Activated CD4-positive, alpha-beta T cell treated with anti-CD3 and anti-CD28 coated beads, Interleukin-2, amount 50 U/mL, for 16 hours (primary cell): ENCODE data around the gene CCDC192.
"Not testable (repeated sequence)": the region's sequence is repeated elsewhere in the genome, so short reads cannot be mapped to it uniquely, and the experiment has no call there.

Source experiments
- DNase-seq: peaks from one replicate; pipeline ENCODE4 v3.0.0-alpha.2; 2020

The CCDC192 gene

DNA sequence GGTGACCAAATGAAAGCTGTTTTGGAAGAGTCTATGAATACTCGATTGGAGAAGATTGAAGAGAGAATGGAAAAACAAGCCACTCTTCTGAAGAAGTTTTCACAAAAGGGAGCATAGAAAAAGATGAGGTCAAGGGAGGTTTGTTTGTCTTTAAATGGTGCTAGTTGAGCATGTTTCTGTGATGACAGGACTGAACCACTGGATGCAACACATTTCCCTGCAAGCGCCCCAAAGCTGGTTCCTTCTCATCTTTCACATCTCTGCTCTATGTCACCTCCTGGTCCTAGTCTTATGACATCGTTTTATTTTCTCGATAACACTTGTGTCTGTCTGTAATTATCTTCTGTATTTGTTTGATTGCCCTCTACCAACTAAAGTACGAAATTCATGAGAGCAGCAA, 3.8 kb upstream of the CCDC192 start:
- no peak for DNase-seq

DNA sequence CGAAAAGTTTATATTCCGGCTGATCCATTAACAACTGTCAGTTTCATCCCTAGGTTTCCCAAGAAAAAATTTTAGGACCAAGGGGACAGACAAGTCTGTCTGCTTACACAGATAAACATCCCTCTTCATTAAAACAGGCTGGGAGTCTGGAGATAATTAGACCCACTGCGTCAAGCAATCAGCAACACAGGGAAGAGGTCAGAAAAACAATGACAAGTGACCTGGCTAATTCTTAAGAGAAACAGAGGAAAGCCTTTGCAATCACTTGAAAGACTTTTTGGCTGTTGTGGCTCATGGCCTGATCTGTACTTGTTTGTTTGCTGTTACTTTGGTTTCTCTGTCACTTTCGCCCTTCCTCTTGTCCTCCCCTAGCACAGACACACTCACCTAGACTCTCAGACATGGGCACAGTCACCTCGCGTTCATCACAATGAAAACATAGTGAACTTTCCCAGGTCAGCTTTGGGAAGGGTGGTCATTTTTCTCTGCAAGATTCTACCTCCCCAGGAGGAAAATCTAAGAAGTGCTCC, 2.9 kb upstream of the CCDC192 start:
- no peak for DNase-seq

- no peak for DNase-seq
These were observed 757 bp upstream of the CCDC192 start for GRCh38 chr5:127702434-127702833.

- DNase-seq = peak; percentile 29
These were observed 2.1 kb downstream of the CCDC192 start for GRCh38 chr5:127705120-127705892.

DNA sequence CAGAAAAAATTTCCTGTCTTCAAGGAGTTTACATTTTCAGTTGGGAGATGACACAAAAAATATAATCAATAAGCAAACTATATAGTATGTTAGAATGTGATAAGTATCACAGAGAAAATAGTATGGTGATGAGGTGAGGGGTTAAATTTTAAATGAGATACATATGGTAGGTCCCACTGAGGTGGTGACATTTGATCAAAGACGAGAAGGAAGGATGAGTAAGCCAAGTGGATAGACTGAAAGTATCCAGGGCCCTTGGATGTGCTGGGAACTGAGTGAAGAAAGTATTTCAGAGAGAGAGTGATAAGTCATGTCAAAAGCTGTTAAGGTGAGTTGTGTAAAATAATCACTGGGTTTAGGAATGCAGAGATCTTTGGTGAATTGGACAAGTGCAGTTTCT, 3.5 kb downstream of the CCDC192 start:
- DNase-seq = no peak

- no peak for DNase-seq
These were observed 4.0 kb downstream of the CCDC192 start for GRCh38 chr5:127707209-127707608.

DNA sequence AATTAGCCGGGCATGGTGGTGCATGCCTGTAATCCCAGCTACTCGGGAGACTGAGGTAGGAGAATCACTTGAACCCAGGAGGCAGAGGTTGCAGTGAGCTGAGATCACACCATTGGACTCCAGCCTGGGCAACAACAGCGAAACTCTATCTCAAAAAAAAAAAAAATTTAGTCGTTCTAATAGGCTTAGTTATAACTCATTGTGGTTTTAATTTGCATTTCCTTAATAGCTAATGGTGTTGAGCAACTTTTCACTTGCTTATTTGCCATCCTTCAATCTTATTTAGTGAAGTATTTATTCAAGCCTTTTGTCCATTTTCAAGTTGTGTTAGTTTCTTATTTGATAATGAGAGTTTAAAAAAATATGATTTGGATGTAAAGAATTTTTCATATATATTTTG, 9.9 kb downstream of the CCDC192 start:
- DNase-seq = not testable (repeated sequence)

DNA sequence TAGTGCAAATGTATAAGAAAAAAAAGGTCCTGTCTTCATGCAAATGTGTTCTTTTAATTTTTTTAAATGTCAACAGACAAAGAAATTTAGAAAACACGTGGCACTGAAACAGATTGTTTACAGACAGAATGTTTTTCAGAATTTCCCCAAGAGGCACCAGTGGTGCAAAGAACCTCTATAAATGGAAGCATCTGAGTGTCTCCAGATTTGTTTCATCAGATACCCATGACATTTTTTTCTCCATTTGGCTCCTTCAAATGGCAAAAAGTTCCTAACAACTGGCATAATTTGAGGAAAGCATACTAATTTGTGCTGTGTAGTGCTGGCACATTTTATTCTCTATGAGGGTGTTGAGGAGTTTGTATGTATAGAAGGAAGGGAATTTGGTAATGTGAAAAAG, 15.0 kb downstream of the CCDC192 start:
- no peak for DNase-seq

- no peak for DNase-seq
These were observed 20.4 kb downstream of the CCDC192 start for GRCh38 chr5:127723571-127723970.

- no peak for DNase-seq
These were observed 22.5 kb downstream of the CCDC192 start for GRCh38 chr5:127725673-127726072.

GRCh38 chr5:127732963-127733362, 29.8 kb downstream of the CCDC192 start:
- no peak for DNase-seq

DNA sequence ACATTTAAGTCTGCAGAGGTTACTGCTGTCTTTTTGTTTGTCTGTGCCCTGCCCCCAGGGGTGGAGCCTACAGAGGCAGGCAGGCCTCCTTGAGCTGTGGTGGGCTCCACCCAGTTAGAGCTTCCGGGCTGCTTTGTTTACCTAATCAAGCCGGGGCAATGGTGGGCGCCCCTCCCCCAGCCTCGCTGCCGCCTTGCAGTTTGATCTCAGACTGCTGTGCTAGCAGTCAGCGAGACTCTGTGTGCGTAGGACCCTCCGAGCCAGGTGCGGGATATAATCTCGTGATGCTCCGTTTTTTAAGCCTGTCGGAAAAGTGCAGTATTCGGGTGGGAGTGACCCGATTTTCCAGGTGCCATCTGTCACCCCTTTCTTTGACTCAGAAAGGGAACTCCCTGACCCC, 36.2 kb downstream of the CCDC192 start:
- DNase-seq = not testable (repeated sequence)

DNA sequence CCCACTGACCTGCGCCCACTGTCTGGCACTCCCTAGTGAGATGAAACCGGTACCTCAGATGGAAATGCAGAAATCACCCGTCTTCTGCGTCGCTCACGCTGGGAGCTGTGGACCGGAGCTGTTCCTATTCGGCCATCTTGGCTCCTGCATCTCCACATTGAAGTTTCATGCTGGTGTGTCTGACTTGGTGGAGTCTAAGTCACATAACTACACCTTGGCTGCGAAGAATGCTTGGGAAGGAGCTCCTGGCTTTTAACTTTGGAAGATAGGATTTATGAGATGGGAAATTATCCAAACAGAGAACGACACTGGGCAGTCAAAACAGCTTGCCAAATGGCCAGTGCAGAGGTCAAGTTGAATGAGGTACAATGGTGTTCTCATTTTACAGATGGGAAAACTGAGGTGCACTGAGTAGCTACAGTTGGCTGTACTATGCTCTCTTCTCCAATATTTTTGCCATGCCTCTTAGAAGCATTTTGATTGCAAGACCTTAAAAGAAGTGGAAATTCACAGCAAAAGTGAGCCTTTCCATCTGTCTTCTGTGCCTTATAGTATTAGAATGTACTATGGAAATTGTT, 36.7 kb downstream of the CCDC192 start:
- no peak for DNase-seq

- no peak for DNase-seq
These were observed 38.2 kb downstream of the CCDC192 start for GRCh38 chr5:127741412-127741811.

GRCh38 chr5:127744241-127744640, 41.0 kb downstream of the CCDC192 start:
- DNase-seq = no peak

DNA sequence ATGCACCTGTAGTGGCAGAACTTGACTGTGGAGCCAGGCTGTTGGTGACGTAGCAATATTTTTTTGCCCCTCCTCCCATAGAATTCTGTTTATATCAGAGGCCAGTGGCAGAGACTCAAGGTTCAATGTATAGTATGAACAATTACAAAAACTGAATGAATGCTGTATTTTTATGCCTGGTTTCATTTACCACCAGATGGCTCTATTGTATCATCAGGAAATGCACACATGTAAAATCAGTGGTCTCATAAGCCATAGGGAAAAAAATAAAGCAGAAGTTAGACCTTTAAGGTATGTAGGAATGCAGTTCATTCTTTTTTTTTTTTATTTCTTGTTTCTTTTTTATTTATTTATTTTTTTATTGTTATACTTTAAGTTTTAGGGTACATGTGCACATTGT, 43.6 kb downstream of the CCDC192 start:
- DNase-seq = peak; percentile 10

GRCh38 chr5:127752503-127753265, 49.5 kb downstream of the CCDC192 start:
- not testable (repeated sequence) for DNase-seq

GRCh38 chr5:127754259-127754658, 51.1 kb downstream of the CCDC192 start:
- no peak for DNase-seq

- DNase-seq = no peak
These were observed 51.5 kb downstream of the CCDC192 start for GRCh38 chr5:127754706-127755105.

DNA sequence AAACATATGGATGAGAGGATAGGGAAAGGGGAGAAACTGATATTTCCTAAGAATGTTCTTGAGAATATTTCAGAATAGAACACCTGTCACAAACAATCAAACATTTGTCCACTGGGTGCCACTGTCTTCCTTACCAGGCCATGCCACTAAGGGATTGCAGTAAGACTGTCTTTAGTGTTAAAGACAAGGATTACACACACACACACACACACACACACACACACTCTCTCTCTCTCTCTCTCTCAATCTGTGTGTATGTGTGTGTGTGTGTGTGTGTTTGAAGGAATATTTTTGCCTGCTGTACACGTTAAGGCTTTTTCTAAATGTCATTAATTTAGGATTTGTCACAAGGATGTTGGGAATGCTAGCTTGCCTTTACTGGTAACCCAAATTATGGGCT, 54.4 kb downstream of the CCDC192 start:
- DNase-seq = peak; percentile 26

- DNase-seq = no peak
These were observed 55.6 kb downstream of the CCDC192 start for GRCh38 chr5:127758766-127759283.

DNA sequence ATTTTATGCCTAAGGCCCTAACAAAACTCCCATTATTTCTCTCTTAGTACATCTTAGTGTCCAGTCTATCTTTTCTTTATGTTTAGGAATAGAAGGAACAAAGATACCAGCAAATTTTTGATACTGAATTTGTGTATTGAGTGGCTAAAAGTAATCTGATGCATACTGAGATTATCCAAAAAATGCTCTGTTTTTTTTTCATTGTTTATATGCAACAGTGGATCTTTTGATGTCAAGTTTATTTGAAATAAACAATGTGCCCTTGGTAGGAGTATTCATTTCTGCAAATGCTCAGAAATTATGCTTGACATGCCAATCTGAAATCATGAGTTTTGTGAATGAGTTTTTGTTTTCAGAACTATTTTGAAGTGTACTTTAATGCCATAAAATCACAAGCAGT, 58.7 kb downstream of the CCDC192 start:
- no peak for DNase-seq

DNA sequence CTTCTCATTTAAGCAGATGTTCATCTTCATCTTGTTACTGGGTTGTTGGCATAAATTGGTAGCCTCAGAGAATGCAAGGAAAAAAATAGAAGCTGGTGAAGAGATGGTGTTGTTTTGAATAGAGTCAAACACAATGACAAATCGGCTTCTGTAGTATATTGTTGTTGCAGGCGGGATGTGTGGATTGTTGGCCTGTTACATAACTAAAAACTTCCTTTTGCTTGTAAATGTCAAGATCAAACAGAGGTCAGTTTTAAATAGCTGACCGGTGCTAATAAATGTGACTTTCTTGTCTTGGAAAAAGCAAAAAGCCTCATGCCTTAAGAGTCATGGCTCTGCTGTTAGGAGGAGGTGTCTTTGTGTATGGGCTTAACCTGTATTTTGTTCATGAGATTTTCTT, 59.2 kb downstream of the CCDC192 start:
- DNase-seq = no peak
